HL-60 (cell line): ENCODE data around the gene RBM39.
"Not testable (repeated sequence)": the region's sequence is repeated elsewhere in the genome, so short reads cannot be mapped to it uniquely, and the experiment has no call there.

Source experiments
- DNase-seq, 2 experiments: peaks; one replicate each; pipeline ENCODE4 v3.0.0-alpha.2; 2010 to 2020; ENCODE audit warnings: low read depth in 1 of 2, low spot score in 1 of 2
- H3K27ac ChIP-seq: fragments of 250-450 bp; sonication (Bioruptor Pico); replicated peaks from 2 replicates; pipeline ENCODE4 v1.5.1; 2020; ENCODE audit warnings: mild to moderate bottlenecking, moderate library complexity
- H3K27me3 ChIP-seq: fragments of 250-450 bp; sonication (Bioruptor Pico); 2 replicates; pipeline ENCODE4 v1.5.1; 2021; ENCODE audit warnings: mild to moderate bottlenecking, moderate library complexity; ENCODE audit not compliant: insufficient read depth, poor library complexity, severe bottlenecking
- H3K4me3 ChIP-seq: replicated peaks from 2 replicates; pipeline ENCODE4 v1.5.1; 2011; ENCODE audit warnings: mild to moderate bottlenecking, control low read depth, low read length; ENCODE audit not compliant: insufficient read depth
- CTCF ChIP-seq: IDR thresholded peaks from one replicate; pipeline ENCODE4 v1.5.1; 2011; ENCODE audit warnings: low read length, control low read depth, inconsistent platforms; ENCODE audit not compliant: insufficient read depth
- GABPA ChIP-seq: IDR thresholded peaks from 2 replicates; pipeline ENCODE4 v1.6.1; 2012; ENCODE audit warnings: low read depth
- POLR2AphosphoS5 ChIP-seq: IDR thresholded peaks from 2 replicates; pipeline ENCODE4 v1.6.1; 2012; ENCODE audit warnings: low read depth
- REST ChIP-seq: IDR thresholded peaks from 2 replicates; pipeline ENCODE4 v1.6.1; 2012; ENCODE audit warnings: low read depth; ENCODE audit not compliant: insufficient replicate concordance
- SPI1 ChIP-seq: IDR thresholded peaks from 2 replicates; pipeline ENCODE4 v1.6.1; 2012; ENCODE audit warnings: low read depth, mild to moderate bottlenecking, borderline replicate concordance

The RBM39 gene

GRCh38 chr20:35709259-35709658, 32.8 kb downstream of the RBM39 start:
- H3K27ac ChIP-seq = no peak overlapping the region
- TF ChIP-seq POLR2AphosphoS5 (no peak), CTCF (no peak), GABPA (no peak), SPI1 (no peak), REST (no peak)
- no peaks in the 10 kb centered on the region for H3K27me3 ChIP-seq
- DNase-seq = no peak
- no peak overlapping the region for H3K4me3 ChIP-seq

- DNase-seq = no peak
- H3K4me3 ChIP-seq = no peak overlapping the region
- H3K27ac ChIP-seq = no peak overlapping the region
- TF ChIP-seq CTCF (no peak), POLR2AphosphoS5 (no peak), GABPA (no peak), SPI1 (no peak), REST (no peak)
- no peaks in the 10 kb centered on the region for H3K27me3 ChIP-seq
Measured at GRCh38 chr20:35708502-35708901, 33.6 kb downstream of the RBM39 start.

GRCh38 chr20:35706591-35707529, 35.2 kb downstream of the RBM39 start:
- H3K4me3 ChIP-seq, H3K27me3 ChIP-seq, DNase-seq, H3K27ac ChIP-seq: not testable (repeated sequence)

- H3K4me3 ChIP-seq, H3K27me3 ChIP-seq, H3K27ac ChIP-seq, DNase-seq: not testable (repeated sequence)
Measured at GRCh38 chr20:35705894-35706293, 36.2 kb downstream of the RBM39 start.
